NCI-H2107 (cell line): ENCODE results near the gene TMEM87B.
A peak's percentile ranks its signal among the peaks of the same experiment; 100 is the strongest.
"Not testable (repeated sequence)": the region's sequence is repeated elsewhere in the genome, so short reads cannot be mapped to it uniquely, and the experiment has no call there.

ENCODE experiments used
- DNase-seq: peaks from one replicate; lab custom pipeline; 2025; lab: John Stamatoyannopoulos, UW

Gene TMEM87B

DNA sequence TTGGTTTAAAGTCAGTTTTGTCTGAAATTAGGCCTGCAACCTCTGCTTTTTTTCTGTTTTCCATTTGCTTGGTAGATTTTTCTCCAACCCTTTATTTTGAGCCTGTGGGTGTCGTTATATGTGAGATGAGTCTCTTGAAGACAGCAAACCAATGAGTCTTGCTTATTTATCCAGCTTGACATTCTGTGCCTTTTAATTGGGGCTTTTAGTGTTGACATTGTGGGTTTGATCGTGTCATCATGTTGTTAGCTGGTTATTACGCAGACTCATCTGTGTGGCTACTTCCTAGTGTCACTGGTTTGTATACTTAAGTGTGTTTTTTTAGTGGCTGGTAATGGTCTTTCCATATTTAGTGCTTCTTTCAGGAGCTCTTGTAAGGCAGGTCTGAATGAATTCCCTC lies 18.8 kb downstream of the TMEM87B start:
- no peak for DNase-seq

DNA sequence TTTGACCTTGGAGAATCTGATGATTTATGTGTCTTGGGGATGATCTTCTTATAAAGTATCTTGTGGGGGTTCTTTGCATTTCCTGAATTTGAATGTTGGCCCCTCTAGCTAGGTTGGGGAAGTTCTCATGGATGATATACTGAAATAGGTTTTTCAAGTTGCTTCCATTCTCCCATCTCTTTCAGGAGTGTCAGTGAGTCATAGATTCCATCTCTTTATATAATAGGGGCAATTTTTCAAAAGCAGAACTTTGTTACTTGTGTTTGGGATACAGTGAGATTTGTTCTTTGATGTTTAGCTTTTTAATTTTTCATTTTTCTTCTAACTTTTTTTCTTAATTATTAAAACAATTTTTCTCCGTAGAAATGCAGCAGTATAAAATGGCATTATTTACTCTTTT lies 19.4 kb downstream of the TMEM87B start:
- no peak for DNase-seq

DNA sequence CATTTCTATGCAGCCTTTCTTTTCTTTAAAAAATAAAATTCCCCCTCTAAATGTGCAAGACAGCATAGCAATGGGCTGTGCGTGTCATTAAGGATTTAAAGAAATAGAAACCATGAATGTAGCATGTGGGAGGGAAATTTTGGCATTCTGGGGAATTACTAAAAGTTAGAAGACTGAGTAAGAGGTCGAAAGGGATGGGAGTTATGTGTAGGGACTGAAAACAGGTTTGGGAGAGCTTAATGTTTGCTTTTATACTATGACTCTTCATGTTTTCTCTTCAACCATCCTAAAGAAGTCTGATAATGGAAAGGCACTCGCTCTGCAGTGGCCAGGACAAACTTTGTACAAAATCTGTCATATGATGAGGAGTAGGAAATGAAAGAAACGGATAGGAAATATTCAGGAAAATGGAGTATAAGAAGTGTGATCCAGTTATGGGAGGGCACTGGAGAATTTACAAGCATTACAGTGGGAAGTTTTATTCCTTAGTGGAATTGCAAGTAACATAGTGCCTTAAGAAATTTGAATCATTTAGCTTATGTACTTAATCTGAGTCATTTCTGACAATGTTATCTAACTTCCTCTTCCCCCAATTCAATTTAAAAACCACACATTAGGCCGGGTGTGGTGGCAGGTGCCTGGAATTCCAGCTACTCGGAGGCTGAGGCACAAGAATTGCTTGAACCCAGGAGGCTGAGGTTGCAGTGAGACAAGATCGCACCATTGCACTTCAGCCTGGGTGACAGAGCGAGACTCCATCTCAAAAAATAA lies 20.6 kb downstream of the TMEM87B start:
- no peak for DNase-seq

DNA sequence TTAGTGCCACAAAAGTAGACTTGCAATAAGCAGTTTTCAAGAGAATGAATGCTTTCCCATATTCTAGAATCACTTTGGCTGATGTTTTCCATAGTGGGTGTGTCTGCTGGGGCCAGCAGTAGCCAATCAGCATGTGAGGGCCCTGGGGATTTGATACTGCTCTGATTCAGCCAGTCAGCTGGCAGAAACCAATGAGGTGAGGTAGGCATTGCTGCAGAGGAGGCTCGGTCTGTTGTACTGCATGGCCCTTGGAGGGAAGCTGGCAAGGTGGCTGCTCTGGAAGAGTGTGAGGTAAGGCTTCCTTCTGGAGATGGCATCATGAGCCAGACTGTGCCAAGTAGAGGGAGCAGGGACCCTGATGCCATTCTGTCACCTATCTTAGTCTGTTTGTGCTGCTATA lies 22.7 kb downstream of the TMEM87B start:
- DNase-seq: no peak

DNA sequence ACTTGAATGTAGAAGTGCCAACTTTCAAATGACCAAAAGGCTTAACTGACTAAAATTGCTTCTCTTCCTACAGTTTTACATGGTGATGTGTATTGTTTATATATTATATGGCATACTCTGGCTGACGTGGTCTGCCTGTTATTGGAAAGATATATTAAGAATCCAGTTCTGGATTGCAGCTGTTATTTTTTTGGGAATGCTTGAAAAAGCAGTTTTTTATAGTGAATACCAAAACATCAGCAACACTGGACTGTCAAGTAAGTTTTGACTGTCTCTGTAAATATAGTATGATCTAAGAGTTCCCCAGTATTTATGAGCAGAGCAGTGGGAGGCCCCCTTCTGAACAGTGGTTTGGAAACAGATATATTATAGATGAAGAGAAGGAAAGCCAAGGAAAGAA lies 26.2 kb downstream of the TMEM87B start:
- DNase-seq: no peak

DNA sequence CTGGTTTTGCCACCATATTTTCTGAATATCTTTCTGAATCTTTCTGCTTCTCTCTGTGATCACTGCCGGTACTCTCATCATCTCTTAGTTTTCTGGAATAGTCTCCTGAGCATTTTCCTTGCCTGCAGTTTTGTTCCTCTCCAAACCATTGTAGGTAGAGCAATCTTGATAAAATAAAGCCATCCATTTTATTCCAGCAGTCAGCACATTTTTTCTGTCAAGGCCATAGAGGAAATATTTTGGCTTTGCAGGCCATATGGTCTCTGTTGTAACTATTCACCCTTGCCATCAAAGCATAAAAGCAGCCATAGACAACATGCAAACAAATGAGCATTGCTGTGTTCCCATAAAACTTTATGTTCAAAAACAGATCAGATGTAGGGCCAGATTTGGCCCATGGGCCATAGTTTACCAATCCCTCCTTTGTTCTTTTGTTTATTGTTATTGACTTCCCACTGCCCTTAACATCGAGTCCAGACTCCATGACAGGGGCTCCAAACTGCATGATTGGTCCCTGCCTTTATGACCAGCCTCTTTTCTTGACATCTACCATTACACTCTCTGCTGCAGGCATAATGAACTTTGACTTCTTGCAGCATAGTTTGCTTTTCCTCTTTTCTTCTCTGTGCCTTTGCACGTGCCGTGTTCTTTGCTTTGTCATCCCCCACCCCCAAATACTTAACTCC lies 29.8 kb downstream of the TMEM87B start:
- DNase-seq: no peak

DNA sequence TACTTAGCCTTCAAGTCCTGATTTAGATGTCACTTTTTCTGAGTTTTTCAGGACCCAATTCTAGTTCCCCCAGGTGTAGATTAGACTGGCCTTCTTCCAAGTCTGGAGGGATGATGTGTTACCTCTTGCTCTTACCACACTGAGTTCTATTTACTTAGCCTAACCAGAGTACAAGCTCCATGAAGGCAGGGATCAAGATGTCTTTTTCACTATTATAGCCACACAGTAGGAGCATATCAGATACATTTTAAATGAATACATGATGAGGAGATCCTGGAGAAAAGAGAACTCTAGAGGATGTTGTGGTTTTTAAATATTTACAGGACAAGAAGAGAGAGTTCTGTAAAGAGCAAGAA lies 30.3 kb downstream of the TMEM87B start:
- no peak for DNase-seq

DNA sequence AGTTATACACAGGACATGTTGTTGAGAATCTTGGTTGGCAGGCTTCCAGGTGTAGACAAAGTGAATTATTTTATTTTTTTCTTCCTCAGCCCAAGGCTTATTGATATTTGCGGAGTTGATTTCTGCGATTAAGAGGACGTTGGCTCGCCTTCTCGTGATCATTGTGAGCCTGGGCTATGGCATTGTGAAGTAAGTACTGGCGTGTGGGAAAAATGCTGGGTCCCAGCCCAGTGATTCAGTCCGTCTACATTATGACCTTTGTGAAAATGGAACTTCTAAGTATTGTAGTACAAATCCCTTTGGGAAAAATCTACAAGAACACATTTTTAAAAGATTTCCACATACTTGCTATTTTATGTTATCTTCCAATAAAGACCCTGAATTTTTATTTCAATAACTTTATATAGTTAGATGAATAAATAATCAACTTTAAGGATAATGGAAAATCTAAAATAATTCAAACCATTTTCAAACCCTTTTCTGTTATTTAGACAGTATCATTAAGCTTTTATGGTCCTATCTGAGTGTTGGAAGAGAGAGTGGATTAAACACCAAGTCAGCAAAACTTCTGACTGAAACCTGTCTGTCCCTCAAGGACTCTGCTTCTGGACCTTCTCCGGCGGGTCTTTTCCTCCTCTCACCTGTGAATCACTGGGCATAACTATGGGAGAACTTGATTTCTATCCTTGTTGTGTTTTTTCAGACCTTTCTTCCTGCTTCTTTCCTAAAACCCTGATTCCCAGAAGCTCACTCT lies 31.0 kb downstream of the TMEM87B start:
- DNase-seq: no peak

DNA sequence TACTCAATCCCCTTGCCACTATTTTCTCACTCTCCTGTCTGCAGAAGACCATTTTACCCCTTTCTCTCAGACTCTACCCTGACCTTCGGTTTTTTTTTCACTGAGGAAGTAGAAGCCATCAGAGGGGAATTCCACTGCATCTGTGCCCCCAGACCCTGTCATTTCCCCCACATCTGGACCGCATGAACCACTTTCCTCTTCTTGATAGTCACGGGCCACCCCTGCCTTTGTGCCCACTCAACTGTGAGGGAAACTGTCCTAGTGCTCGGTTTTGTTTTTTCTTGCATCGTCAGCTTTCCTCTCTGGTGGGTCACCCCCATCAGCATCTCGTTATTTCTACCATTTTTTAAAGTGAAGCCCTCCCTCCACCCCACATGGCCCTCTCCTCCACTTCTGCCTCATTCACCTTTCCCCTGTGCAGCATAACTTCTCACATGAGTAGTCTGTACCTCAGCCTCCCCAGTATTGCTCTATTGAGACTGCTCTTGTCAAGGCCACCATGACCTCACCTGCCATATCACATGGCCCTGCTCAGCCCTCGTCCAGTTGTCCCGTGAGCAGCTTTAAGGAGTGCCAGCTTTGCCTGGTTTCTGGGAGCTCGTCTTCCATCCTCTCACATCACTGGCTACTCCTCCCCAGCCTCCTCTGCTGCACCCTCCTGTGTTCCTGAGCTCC lies 32.4 kb downstream of the TMEM87B start:
- no peak for DNase-seq

DNA sequence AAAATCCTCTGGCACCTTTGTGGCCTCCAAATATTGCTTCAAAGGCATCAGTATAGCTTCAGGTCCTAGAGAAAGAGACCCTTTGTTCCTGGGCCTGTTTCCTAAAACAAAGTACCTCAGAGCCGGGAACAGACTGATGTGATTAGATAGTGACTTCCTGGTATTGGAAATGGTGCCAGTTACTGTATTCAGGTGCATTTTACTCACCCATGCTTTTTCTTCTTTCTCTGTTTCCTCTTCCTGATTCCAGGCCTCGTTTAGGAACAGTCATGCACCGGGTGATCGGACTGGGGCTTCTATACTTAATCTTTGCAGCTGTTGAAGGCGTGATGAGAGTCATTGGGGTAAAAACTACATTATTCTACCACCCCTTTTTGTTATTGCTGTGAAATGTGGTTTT lies 34.3 kb downstream of the TMEM87B start:
- DNase-seq: no peak

DNA sequence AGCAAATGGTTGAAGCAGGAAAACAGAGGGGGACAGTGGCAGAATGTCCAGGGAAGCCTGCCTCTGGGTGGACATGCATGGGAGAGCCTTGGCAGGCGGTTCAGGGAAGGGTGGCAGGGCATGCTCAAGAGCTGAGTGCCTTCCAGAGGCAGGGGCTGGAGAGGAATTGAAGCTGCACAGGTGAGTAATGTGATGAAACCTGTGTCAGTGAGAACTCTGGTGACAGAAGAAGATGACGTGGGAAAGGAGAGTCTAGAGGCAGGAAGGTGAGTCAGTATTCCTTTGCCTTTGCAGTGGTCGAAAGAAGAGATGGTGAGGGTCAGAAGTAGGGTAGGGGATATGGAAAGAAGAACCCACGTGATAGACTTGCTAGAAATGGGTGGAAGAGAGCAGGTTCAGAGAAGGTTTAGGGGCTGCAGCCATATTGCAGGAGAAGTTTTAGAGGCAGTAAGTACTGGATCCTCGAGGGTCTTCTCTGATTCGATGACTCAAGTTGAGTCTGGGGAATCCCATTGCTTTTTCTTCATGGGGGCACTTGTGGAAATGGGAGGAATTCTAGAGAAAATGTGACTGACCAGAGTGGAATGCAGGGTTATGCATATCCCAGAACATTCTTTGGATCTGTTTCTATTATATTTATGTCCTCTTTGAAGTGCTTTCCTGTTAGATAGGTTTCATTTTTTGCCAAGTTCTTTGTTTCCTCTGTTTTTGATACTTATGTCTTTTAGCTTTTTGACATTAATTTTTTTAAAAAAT lies 37.4 kb downstream of the TMEM87B start:
- no peak for DNase-seq

DNA sequence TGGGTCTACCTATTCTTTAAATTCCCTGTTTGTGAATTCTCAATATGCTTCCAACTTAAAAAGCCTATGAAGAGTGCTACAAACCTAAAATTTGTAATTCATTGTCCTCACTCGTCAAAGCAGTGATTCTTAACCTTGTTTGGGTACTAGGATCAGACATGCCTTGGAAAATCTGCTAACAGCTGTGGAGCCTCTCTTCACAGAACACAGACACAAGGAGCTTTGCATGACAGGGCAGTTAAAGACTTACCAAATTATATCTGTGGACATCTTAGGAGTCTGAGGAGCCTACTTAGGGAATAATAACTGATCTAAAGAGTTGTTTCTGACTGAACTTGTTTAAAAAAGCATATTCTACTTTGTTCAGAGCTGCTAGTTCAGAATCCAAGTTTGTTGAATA lies 38.1 kb downstream of the TMEM87B start:
- DNase-seq: no peak

DNA sequence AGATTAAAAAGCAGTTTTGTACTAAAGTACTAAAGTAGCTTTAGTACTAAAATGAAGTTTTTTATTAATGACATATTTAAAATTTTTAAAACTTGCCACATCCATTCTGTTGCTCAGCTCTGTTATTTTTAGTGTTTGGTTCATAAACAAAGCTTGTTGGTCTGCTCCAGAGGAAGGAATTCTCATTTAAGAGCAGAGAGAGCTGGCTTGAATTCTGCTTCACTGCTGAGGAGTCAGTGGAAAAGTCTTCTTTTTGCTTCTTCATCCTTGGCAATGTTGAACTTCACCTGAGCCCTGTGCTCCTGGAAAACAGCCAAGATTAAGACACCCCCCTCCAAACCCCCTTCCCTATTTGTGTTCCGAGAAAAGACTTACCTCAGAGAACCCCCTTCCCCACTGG lies 40.6 kb downstream of the TMEM87B start:
- DNase-seq: no peak

DNA sequence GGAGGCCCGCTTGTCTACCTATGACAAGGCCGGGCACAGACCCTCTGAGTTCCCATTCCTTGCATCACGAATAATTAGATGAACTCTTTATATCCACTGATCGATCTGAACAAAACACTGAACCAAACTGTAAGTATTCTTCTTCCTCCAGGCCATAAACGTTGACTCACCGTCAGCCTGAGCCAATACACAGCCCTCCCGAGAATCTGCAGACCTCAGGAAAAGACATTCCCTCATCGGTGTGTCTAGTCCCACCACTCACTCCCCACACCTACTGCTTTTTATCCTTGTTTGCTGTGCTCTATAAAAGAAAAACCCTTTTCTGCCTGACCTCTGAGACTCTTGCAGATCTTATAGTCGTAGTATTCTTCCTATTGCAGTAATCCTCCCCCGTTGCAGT lies 41.0 kb downstream of the TMEM87B start:
- no peak for DNase-seq

DNA sequence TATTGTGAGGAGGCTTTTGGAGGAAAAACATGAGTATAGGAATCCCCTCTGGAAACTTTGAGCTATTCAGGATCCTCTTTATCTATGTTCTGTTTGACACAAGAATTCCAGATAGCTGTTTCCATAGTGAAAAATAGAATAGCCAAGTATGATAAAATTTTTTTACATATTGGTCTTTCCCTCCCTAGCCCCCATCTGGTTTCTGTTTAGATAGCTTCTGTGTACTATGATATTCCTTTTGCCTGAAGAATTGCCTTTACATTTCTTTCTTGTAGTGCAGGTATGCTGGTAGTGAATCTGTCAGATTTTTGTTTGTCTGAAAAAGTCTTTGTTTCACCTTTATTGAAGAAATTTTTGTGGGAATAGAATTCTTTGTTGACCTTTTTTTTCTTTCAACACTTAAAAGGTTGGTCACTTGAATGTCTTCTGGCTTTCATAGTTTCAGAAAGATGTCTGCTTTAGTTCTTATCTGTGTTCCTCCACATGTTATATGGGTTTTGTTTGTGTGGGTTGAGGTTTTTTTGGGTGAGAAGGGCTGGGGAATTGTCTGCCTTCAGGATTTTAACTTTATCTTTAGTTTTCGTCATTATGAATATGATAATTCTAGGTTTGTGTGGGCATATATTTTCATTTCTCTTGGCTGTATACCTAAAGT lies 53.2 kb downstream of the TMEM87B start:
- DNase-seq: no peak

DNA sequence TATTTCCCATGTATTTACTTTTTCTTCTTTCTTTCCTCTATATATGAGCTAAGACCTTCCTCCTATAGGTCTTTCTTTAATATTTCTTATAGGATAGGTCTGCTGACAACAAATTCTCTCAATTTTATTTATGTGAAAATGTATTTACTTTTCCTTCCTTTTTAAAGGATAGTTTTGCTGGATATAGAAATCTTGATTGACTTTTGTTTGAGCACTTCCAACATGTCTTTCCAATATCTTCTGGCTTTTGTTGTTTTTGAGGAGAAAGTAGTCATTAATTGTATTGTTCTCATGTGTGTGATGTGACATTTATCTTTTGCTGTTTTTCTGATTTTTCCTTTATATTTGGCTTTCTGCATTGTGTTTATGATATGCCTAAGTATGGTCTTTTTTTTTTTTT lies 54.2 kb downstream of the TMEM87B start:
- no peak for DNase-seq

DNA sequence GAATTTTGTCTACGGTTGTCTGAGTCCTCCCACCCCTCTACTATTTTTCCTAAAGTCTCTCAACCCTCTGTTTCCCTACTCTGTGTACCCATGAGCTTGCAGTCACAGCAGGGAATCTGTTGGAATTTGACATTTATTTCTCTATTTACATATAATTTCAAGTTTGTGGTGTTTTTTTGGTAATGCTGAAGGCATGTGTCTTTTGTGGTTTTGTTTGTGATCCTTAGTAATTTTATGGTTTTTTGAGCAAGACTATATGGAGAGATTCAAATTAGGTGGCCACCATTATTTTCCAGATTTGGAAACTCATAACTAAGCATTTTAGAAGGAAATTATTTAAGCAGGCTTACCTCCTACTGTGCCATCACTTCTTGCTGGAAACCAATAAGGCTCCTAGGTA lies 55.9 kb downstream of the TMEM87B start:
- no peak for DNase-seq

DNA sequence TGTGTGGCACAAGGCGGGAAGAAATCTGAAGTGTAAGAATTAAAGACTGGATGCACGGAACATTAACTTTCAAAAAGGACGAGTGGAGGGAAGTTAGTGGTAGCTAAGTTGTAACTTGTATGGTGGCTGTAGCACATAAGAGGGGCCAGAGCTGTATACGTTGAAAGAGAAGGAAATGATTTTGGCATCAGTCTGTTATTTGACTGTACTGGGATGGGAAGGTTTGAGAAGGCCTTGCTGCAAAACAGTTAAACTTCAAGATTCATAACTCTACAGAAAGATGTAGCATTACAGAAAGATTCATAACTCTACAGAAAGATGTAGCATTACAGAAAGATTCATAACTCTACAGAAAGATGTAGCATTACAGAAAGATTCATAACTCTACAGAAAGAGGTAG lies 58.3 kb downstream of the TMEM87B start:
- DNase-seq: not testable (repeated sequence)

DNA sequence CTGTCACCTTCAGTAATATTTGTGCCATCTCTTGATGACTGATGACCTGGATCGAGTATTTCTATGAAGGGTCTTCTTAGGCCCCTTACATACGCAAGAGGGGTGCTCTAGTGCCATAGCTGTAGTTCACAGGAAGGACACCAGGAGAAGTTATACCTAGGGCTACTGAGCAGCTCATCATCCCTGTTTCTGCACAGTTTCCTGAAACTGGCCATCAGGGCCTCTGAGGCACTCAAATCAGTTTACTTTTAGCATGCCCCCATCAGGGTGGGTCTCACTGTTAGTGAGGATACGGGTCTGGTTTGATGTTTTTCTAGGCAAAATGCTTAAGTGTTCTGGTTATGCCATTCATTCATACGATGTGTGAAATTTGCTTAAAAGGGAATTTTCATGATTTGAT lies 63.1 kb downstream of the TMEM87B start:
- DNase-seq: no peak

DNA sequence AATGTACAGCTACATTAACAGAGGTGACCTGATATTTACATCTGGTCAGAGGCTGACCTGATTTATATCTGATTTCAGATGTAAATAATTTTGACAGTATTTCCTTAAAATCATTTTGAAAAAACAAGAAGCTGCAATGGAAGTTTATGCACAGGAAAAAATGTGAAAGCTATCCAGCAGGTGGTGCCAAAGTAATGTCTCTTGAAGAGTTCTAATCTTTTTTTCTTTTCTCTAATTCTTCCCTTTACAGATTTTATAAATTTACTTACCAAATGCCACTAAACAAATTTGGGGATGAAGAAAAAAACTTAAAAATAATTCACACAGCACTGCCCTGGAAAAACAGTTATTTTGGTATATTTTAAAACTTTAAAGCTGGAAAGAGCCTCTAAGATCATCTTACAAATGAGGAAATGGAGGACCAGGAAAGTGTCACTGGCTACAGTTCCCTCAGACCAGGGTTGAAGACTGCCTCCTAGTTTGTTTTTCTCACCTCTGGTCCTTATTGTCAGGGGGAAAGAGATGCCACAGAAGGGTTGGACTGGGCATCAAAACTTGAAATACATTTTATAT lies 66.7 kb downstream of the TMEM87B start:
- DNase-seq: peak; percentile 2

DNA sequence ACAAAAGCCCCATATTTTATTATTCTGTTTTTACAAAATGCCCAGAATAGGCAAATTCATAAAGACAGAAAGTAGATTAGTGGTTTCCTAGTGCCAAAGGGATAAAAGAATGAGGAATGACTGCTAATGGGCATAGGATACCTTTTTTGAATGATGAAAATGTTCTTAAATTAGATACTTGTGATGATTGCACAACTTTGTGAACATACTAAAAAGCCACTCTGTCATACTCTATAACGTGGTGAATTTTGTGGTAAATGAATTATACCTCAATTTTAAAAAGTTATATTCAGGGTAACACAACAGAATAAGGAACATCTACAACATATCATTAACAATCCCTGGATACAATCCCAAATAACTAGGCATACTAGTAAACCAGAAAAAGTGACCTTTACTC lies 74.0 kb downstream of the TMEM87B start:
- DNase-seq: no peak
